CD4-positive, alpha-beta T cell treated with Interleukin-2 at 100 ng/mL for 4 hours (primary cell): Measurements from ENCODE around the gene HUNK.
"Not testable (repeated sequence)": the region's sequence is repeated elsewhere in the genome, so short reads cannot be mapped to it uniquely, and the experiment has no call there.

Experiments
- DNase-seq: peaks from one replicate; pipeline ENCODE4 v3.0.0-alpha.2; 2020; ENCODE audit warnings: low spot score

Gene HUNK

GRCh38 chr21:31922881-31923280, 50.1 kb downstream of the HUNK start:
- DNase-seq: no peak

GRCh38 chr21:31923756-31924155, 50.9 kb downstream of the HUNK start:
- DNase-seq: no peak

- DNase-seq: no peak
Measured at GRCh38 chr21:31924548-31924947, 51.7 kb downstream of the HUNK start.

- no peak for DNase-seq
Measured at GRCh38 chr21:31926498-31926897, 53.7 kb downstream of the HUNK start.

- no peak for DNase-seq
Measured at GRCh38 chr21:31927689-31928353, 55.0 kb downstream of the HUNK start.

- no peak for DNase-seq
Measured at GRCh38 chr21:31928656-31929055, 55.8 kb downstream of the HUNK start.

GRCh38 chr21:31929548-31929947, 56.7 kb downstream of the HUNK start:
- no peak for DNase-seq

GRCh38 chr21:31930001-31930400, 57.2 kb downstream of the HUNK start:
- DNase-seq: no peak

- no peak for DNase-seq
Measured at GRCh38 chr21:31931644-31932469, 59.0 kb downstream of the HUNK start.

GRCh38 chr21:31932470-31932764, 59.6 kb downstream of the HUNK start:
- DNase-seq: no peak

- no peak for DNase-seq
Measured at GRCh38 chr21:31937303-31937702, 64.5 kb downstream of the HUNK start.

GRCh38 chr21:31938330-31939301, 65.8 kb downstream of the HUNK start:
- DNase-seq: no peak

- no peak for DNase-seq
Measured at GRCh38 chr21:31941694-31942093, 68.9 kb downstream of the HUNK start.

GRCh38 chr21:31943561-31943960, 70.7 kb downstream of the HUNK start:
- DNase-seq: no peak

GRCh38 chr21:31945141-31945540, 72.3 kb downstream of the HUNK start:
- DNase-seq: no peak

- DNase-seq: no peak
Measured at GRCh38 chr21:31945546-31945945, 72.7 kb downstream of the HUNK start.

GRCh38 chr21:31946231-31946630, 73.4 kb downstream of the HUNK start:
- no peak for DNase-seq

GRCh38 chr21:31946876-31947550, 74.2 kb downstream of the HUNK start:
- DNase-seq: not testable (repeated sequence)

GRCh38 chr21:31948676-31949075, 75.9 kb downstream of the HUNK start:
- no peak for DNase-seq

GRCh38 chr21:31952828-31953227, 80.0 kb downstream of the HUNK start:
- no peak for DNase-seq

- DNase-seq: peak; percentile 1
Measured at GRCh38 chr21:31957631-31958030, 84.8 kb downstream of the HUNK start.

GRCh38 chr21:31959881-31960280, 87.1 kb downstream of the HUNK start:
- DNase-seq: no peak
